Neuron (in vitro differentiated cells): ENCODE data around the gene LRRC26.

Source experiments
- H2AFZ ChIP-seq: one replicate; pipeline ENCODE4 v1.6.1; 2013; ENCODE audit warnings: low read depth, mild to moderate bottlenecking, inconsistent platforms, low read length, moderate library complexity
- H3K27me3 ChIP-seq: one replicate; pipeline ENCODE4 v1.6.1; 2013; ENCODE audit warnings: low read length; ENCODE audit not compliant: insufficient read depth
- H3K36me3 ChIP-seq: one replicate; pipeline ENCODE4 v1.6.1; 2013; ENCODE audit warnings: low read length; ENCODE audit not compliant: insufficient read depth
- H3K4me1 ChIP-seq: one replicate; pipeline ENCODE4 v1.6.1; 2013; ENCODE audit warnings: low read length; ENCODE audit not compliant: insufficient read depth
- H3K4me3 ChIP-seq: 2 replicates; pipeline ENCODE4 v1.5.1; 2013; ENCODE audit warnings: mild to moderate bottlenecking, low read length, moderate library complexity
- H3K9me3 ChIP-seq: one replicate; pipeline ENCODE4 v1.6.1; 2013; ENCODE audit warnings: low read length

LRRC26 gene

GRCh38 chr9:137156567-137157375, 13.1 kb downstream of the LRRC26 start:
- no peak overlapping the region for H2AFZ ChIP-seq
- no peak overlapping the region for H3K4me3 ChIP-seq
- no peaks in the 10 kb centered on the region for H3K36me3 ChIP-seq
- H3K27me3 ChIP-seq: peaks cover 64% of the 10 kb centered on the region
- peaks cover 7% of the 10 kb centered on the region for H3K4me1 ChIP-seq
- no peaks in the 10 kb centered on the region for H3K9me3 ChIP-seq

DNA sequence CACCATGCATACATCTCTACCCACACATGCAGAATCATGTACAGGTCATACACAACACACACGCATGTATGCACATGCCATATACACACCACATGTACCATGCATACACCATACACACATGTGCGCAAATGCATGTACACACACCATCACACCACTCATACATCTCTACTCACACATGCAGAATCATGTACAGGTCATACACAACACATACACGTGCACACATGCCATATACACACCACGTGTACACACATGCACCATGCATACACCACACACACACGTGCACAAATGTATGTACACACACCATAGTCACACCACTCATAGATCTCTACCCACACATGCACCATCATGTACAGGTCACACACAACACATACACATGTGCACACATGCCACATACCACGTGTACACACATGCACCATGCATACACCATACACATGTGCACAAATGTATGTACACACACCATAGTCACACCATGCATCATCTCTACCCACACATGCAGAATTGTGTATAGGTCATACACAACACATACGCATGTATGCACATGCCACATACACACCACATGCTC, 16.9 kb downstream of the LRRC26 start:
- H3K27me3 ChIP-seq: peaks cover 46% of the 10 kb centered on the region
- no peak overlapping the region for H3K4me3 ChIP-seq
- H3K9me3 ChIP-seq: no peaks in the 10 kb centered on the region

DNA sequence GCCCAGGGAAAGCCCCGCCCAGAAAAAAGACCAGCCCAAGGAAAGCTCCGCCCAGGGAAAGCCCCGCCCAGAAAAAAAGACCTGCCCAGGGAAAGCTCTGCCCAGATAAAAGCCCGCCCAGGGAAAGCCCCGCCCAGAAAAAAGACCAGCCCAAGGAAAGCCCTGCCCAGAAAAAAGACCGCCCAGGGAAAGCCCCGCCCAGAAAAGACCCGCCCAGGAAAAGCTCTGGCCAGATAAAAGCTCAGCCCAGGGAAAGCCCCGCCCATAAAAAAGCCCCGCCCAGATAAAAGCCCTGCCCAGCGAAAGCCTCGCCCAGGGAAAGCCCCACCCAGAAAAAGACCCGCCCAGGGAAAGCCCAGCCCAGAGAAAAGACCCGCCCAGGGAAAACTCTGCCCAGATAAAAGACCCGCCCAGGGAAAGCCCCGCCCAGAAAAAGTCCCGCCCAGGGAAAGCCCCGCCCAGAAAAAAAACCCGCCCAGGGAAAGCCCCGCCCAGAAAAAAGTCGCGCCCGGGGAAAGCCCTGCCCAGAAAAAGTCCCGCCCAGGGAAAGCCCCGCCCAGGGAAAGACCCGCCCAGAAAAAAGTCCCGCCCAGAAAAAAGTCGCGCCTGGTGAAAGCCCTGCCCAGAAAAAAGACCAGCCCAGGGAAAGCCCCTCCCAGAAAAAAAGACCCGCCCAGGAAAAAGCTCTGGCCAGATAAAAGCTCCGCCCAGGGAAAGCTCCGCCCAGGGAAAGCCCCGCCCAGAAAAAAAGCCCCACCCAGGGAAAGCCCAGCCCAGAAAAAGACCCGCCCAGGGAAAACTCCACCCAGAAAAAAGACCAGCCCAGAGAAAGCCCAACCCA, 19.0 kb downstream of the LRRC26 start:
- Histone ChIP-seq H3K4me1 (no peaks in the 10 kb centered on the region), H3K27me3 (peaks cover 42% of the 10 kb centered on the region), H3K9me3 (no peaks in the 10 kb centered on the region), H3K36me3 (no peaks in the 10 kb centered on the region), H2AFZ (no peak overlapping the region), H3K4me3 (no peak overlapping the region)

More for the DNA sequence above, 16.9 kb downstream of the LRRC26 start:
- H3K36me3 ChIP-seq: no peaks in the 10 kb centered on the region
- H2AFZ ChIP-seq: no peak overlapping the region
- H3K4me1 ChIP-seq: peaks cover 1% of the 10 kb centered on the region

- Histone ChIP-seq H2AFZ (no peak overlapping the region), H3K27me3 (peaks cover 37% of the 10 kb centered on the region)
Measured at GRCh38 chr9:137149942-137150616, 19.8 kb downstream of the LRRC26 start.

GRCh38 chr9:137149363-137149762, 20.5 kb downstream of the LRRC26 start:
- Histone ChIP-seq H2AFZ (no peak overlapping the region), H3K4me1 (no peaks in the 10 kb centered on the region), H3K36me3 (no peaks in the 10 kb centered on the region), H3K27me3 (peaks cover 33% of the 10 kb centered on the region), H3K4me3 (no peak overlapping the region), H3K9me3 (no peaks in the 10 kb centered on the region)

More at GRCh38 chr9:137149942-137150616, 19.8 kb downstream of the LRRC26 start:
- H3K36me3 ChIP-seq: no peaks in the 10 kb centered on the region
- no peaks in the 10 kb centered on the region for H3K9me3 ChIP-seq
- no peak overlapping the region for H3K4me3 ChIP-seq
- no peaks in the 10 kb centered on the region for H3K4me1 ChIP-seq

DNA sequence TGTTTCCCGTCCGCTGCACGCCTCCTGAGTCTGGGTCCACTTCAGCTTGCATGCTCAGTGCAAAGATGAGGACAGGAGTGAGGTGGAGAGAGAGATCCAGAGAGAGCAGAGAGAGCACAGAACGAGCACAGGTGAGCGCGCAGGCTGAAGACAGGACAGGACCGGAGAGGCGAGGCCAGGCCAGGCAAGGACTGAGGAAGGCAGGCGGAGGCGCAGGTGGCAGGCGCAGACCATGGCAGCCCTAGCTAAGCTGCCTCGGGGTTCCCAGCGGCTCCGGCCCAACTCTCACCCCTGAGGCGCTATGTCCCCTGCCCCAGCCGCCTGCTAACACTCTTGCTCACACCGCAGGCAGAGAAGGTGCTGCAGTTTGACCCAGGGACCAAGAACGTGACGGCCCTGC, 21.2 kb downstream of the LRRC26 start:
- no peaks in the 10 kb centered on the region for H3K36me3 ChIP-seq
- no peaks in the 10 kb centered on the region for H3K9me3 ChIP-seq
- H3K4me1 ChIP-seq: no peaks in the 10 kb centered on the region
- no peak overlapping the region for H3K4me3 ChIP-seq
- peaks cover 38% of the 10 kb centered on the region for H3K27me3 ChIP-seq
- H2AFZ ChIP-seq: no peak overlapping the region

- Histone ChIP-seq H2AFZ (no peak overlapping the region), H3K27me3 (peaks cover 42% of the 10 kb centered on the region), H3K9me3 (no peaks in the 10 kb centered on the region), H3K36me3 (no peaks in the 10 kb centered on the region), H3K4me3 (no peak overlapping the region), H3K4me1 (no peaks in the 10 kb centered on the region)
Measured at GRCh38 chr9:137148242-137148641, 21.6 kb downstream of the LRRC26 start.

DNA sequence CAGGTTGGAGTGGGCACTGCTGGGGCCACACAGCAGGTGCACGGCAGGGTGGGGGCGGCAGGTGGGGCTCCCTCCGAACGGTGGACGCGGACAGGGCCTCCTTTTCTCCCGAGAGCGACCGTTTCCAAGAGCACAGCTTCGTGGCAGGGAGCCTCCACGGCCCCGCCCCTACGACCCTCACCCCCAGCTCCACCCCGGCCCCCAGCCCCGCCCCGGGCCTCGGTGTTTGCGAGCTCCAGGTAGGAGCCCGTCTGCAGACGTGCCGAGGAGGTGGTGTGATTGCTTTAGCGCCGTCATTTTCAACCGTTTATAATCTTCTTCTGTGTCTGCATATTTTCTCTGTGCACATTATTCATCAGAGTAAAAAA, 22.1 kb downstream of the LRRC26 start:
- peaks cover 47% of the 10 kb centered on the region for H3K27me3 ChIP-seq
- no peaks in the 10 kb centered on the region for H3K4me1 ChIP-seq
- no peaks in the 10 kb centered on the region for H3K9me3 ChIP-seq
- no peak overlapping the region for H2AFZ ChIP-seq
- H3K4me3 ChIP-seq: no peak overlapping the region
- no peaks in the 10 kb centered on the region for H3K36me3 ChIP-seq

- Histone ChIP-seq H3K4me3 (no peak overlapping the region), H3K9me3 (no peaks in the 10 kb centered on the region), H3K36me3 (no peaks in the 10 kb centered on the region), H2AFZ (no peak overlapping the region), H3K27me3 (peaks cover 52% of the 10 kb centered on the region), H3K4me1 (no peaks in the 10 kb centered on the region)
Measured at GRCh38 chr9:137147091-137147792, 22.6 kb downstream of the LRRC26 start.

DNA sequence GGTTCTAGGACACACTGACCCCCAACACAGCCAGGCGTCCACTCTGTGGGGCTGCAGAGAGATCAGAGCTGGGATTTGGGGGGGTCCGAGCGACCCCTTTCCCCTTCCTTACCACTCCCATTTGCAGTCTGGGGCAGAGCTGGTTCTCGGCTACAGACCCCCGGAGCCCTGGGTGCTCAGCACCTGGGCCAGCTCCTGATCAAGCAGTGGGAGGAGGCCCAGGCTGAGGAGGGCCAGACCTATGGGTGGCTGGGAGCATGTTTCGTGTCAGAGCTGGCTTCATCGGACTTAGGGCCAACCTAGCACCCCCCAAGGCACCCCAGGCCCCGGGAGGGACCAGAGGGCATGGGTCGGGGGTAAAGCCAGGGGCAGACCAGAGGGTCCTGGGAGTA, 23.3 kb downstream of the LRRC26 start:
- H3K4me3 ChIP-seq: no peak overlapping the region
- H2AFZ ChIP-seq: no peak overlapping the region
- H3K27me3 ChIP-seq: peaks cover 59% of the 10 kb centered on the region
- H3K9me3 ChIP-seq: no peaks in the 10 kb centered on the region
- H3K36me3 ChIP-seq: no peaks in the 10 kb centered on the region
- H3K4me1 ChIP-seq: no peaks in the 10 kb centered on the region

- no peak overlapping the region for H2AFZ ChIP-seq
- H3K36me3 ChIP-seq: no peaks in the 10 kb centered on the region
- H3K4me1 ChIP-seq: no peaks in the 10 kb centered on the region
- peaks cover 65% of the 10 kb centered on the region for H3K27me3 ChIP-seq
- no peaks in the 10 kb centered on the region for H3K9me3 ChIP-seq
- H3K4me3 ChIP-seq: no peak overlapping the region
Measured at GRCh38 chr9:137145731-137146526, 23.9 kb downstream of the LRRC26 start.

DNA sequence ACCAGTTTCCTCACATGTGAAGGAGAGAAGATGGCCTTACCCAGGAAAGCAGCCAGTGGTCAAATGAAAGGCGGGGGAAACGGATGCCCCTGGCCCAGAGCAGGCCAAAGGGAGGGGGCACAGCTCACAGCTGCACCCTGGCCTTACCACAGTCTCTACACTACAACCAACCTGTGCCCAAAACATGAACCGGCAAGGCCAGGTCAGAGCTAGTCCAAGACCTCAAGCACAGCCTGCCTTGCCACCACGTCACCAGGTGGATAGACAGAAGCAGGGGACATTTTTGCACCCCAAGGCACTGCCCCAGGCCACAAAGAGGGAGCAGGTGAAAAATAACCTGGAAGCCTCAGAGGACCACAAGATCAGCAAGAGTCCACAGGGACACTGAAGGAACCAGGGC, 26.4 kb downstream of the LRRC26 start:
- no peaks in the 10 kb centered on the region for H3K36me3 ChIP-seq
- H3K27me3 ChIP-seq: peaks cover 78% of the 10 kb centered on the region
- no peak overlapping the region for H3K4me3 ChIP-seq

More for the DNA sequence above, 26.4 kb downstream of the LRRC26 start:
- H2AFZ ChIP-seq: no peak overlapping the region
- H3K4me1 ChIP-seq: peaks cover 2% of the 10 kb centered on the region
- H3K9me3 ChIP-seq: no peaks in the 10 kb centered on the region
